K562 (cell line): ENCODE data around the gene SYPL2. TPM values are rescaled to one million over a fixed set of nuclear protein-coding genes. Genes with fewer than 3 reads are reported as not detected.

Experiments used
- ARHGAP35 ChIP-seq: fragments of 450-650 bp; IDR thresholded peaks from 2 replicates; pipeline ENCODE4 v1.6.1; 2018; ENCODE audit not compliant: partially characterized antibody
- ATF1 ChIP-seq, 2 experiments: fragments of 450-650 bp in 1 of 2; IDR thresholded peaks; 2 replicates each; pipeline ENCODE4 v1.6.1; 2016; ENCODE audit warnings: missing compliant biosample characterization in 1 of 2, missing genetic modification characterization in 1 of 2
- ATF6 ChIP-seq: sonication (generic); formaldehyde crosslinking; IDR thresholded peaks from 2 replicates; pipeline ENCODE4 v1.4.0; 2020; ENCODE audit warnings: mild to moderate bottlenecking, missing genetic modification reagents
- DACH1 ChIP-seq: fragments of 450-650 bp; IDR thresholded peaks from 2 replicates; pipeline ENCODE4 v1.6.1; 2018; ENCODE audit not compliant: partially characterized antibody
- ETV6 ChIP-seq, 3 experiments: fragments of 150-350 bp in 1 of 3; sonication (generic) in 1 of 3; formaldehyde crosslinking in 1 of 3; IDR thresholded peaks; 2 replicates each; pipeline versions ENCODE4 v1.6.1 to v1.8.0; 2014 to 2022; ENCODE audit warnings: borderline replicate concordance in 2 of 3, low read depth in 2 of 3, antibody characterized with exemption in 1 of 3, low read length in 1 of 3, mild to moderate bottlenecking in 1 of 3, missing genetic modification reagents in 1 of 3
- FOXJ2 ChIP-seq: fragments of 200-800 bp; sonication (Bioruptor generic); IDR thresholded peaks from 2 replicates; pipeline ENCODE4 v1.6.1; 2016; ENCODE audit warnings: missing genetic modification characterization, missing compliant biosample characterization
- KLF1 ChIP-seq: fragments of 450-650 bp; IDR thresholded peaks from 2 replicates; pipeline ENCODE4 v1.6.1; 2016; ENCODE audit warnings: missing genetic modification characterization, missing compliant biosample characterization
- MXD1 ChIP-seq: fragments of 250-450 bp; sonication (Bioruptor Pico); IDR thresholded peaks from 2 replicates; pipeline ENCODE4 v1.8.0; 2021; ENCODE audit warnings: borderline replicate concordance, mild to moderate bottlenecking, moderate library complexity; ENCODE audit not compliant: poor library complexity, severe bottlenecking
- TCF7 ChIP-seq: sonication (generic); IDR thresholded peaks from 2 replicates; pipeline ENCODE4 v1.6.1; 2016; ENCODE audit warnings: antibody characterized with exemption, borderline replicate concordance
- TRIM25 ChIP-seq: fragments of 450-650 bp; IDR thresholded peaks from 2 replicates; pipeline ENCODE4 v1.7.0; 2016; ENCODE audit warnings: borderline replicate concordance
- ZNF407 ChIP-seq: fragments of 450-650 bp; IDR thresholded peaks from 2 replicates; pipeline ENCODE4 v1.6.1; 2016; ENCODE audit warnings: low read depth
- polyA plus RNA-seq, 8 experiments: library from polyadenylated mRNA; depleted of rRNA in 4 of 8; stranded (reverse) in 5 of 8; unstranded in 3 of 8; fragments of >200 nt; fragmentation: Nextera tagmentation in 2 of 8; fragmentation: Illumina TruSeq in 1 of 8; extraction: Ambion mirVana in 2 of 8; extraction: Trizol in 1 of 8; gene quantifications; 2 replicates each; pipeline versions ENCODE4 v1.2.1 to v1.2.3, GENCODE V29; 2011 to 2014; ENCODE audit warnings: inconsistent platforms in 1 of 8, missing spikeins in 1 of 8
- total RNA-seq, 7 experiments: library from RNA; depleted of rRNA in 6 of 7; stranded (reverse); fragments of >200 nt in 6 of 7; fragmentation: Illumina TruSeq in 2 of 7; extraction: Trizol in 2 of 7; gene quantifications; 2 replicates each; pipeline versions ENCODE4 v1.2.1 to v1.2.3, GENCODE V29; 2011 to 2021; ENCODE audit warnings: low replicate concordance in 1 of 7

Gene SYPL2
- total and polyA plus RNA-seq, 9 of the 15 experiments (the other 6 are each of a cell fraction or from before 2014, with no cell fraction given): 0.03 to 0.20 (median 0.07) TPM; not detected in 2

GRCh38 chr1:109493805-109494539 is 27.6 kb downstream of the SYPL2 start, which contains the start of gene CYB561D1 (continued):
- peak; percentile 65 for TF ChIP-seq DACH1
- no peak for TF ChIP-seq TRIM25
- peak; percentile 59; the same call in 1 of the 2 replicates for TF ChIP-seq ATF6 (CRISPR knock-in tag)
- no peak for TF ChIP-seq FOXJ2 (tag)
- no peak for TF ChIP-seq ETV6 (IDR thresholded peaks at IDR 0.05; ENCODE audit: borderline replicate concordance in 1 of 2, low read depth in 2 of 2, low read length in 1 of 2)
- TF ChIP-seq ETV6 (CRISPR knock-in tag; IDR thresholded peaks at IDR 0.05; ENCODE audit: borderline replicate concordance): no peak
- peak; percentile 37 for TF ChIP-seq MXD1 (CRISPR knock-in tag)
- TF ChIP-seq ATF1 (CRISPR knock-in tag; IDR thresholded peaks at IDR 0.05): no peak
- TF ChIP-seq ATF1 (tag; IDR thresholded peaks at IDR 0.05): peak; percentile 81
- no peak for TF ChIP-seq TCF7
- no peak for TF ChIP-seq ZNF407
- no peak for TF ChIP-seq ARHGAP35
- TF ChIP-seq KLF1 (tag): peak; percentile 51; the same call in 1 of the 2 replicates
